Neural cell (in vitro differentiated cells): ENCODE data around the gene NUP210. TPM values are rescaled to one million over a fixed set of nuclear protein-coding genes. Genes with fewer than 3 reads are reported as not detected.

Source experiments
- H2AFZ ChIP-seq: fragments of 200-600, 300-800 bp; sonication (generic), shearing (Covaris generic); 2 replicates; pipeline ENCODE4 v1.6.0; 2014; ENCODE audit warnings: low read depth, mild to moderate bottlenecking, antibody characterized with exemption, low read length, moderate library complexity
- H3F3A ChIP-seq: fragments of 200-600 bp; shearing (Covaris generic); 2 replicates; pipeline ENCODE4 v1.6.1; 2016; ENCODE audit warnings: mild to moderate bottlenecking, moderate library complexity, mixed read lengths, antibody characterized with exemption, low read length; ENCODE audit not compliant: insufficient read depth, poor library complexity, severe bottlenecking
- H3K27ac ChIP-seq: fragments of 200-600, 300-800 bp; sonication (generic), shearing (Covaris generic); 2 replicates; pipeline ENCODE4 v1.5.1; 2014; ENCODE audit warnings: mild to moderate bottlenecking, low read length, moderate library complexity
- H3K27me3 ChIP-seq: fragments of 300-800, 200-600 bp; sonication (generic), shearing (Covaris generic); 2 replicates; pipeline ENCODE4 v1.6.0; 2014; ENCODE audit warnings: mild to moderate bottlenecking, low read depth, low read length, moderate library complexity; ENCODE audit not compliant: insufficient read depth
- H3K36me3 ChIP-seq: fragments of 300-800, 200-600 bp; sonication (generic), shearing (Covaris generic); 2 replicates; pipeline ENCODE4 v1.5.1; 2014; ENCODE audit warnings: mild to moderate bottlenecking, antibody characterized with exemption, low read length, moderate library complexity; ENCODE audit not compliant: insufficient read depth
- H3K4me2 ChIP-seq: fragments of 300-800, 200-600 bp; sonication (generic), shearing (Covaris generic); 2 replicates; pipeline ENCODE4 v1.6.0; 2014; ENCODE audit warnings: mild to moderate bottlenecking, low read length
- H3K4me3 ChIP-seq: fragments of 300-800, 200-600 bp; sonication (generic), shearing (Covaris generic); 2 replicates; pipeline ENCODE4 v1.5.1; 2014; ENCODE audit warnings: mild to moderate bottlenecking, low read length, moderate library complexity
- H3K79me2 ChIP-seq: fragments of 200-600 bp; shearing (Covaris generic); replicated peaks from 2 replicates; pipeline ENCODE4 v1.6.0; 2014; ENCODE audit warnings: mild to moderate bottlenecking, low read length, moderate library complexity; ENCODE audit not compliant: insufficient read depth
- H3K9ac ChIP-seq: fragments of 300-800, 200-600 bp; sonication (generic), shearing (Covaris generic); 2 replicates; pipeline ENCODE4 v1.6.1; 2016; ENCODE audit warnings: mild to moderate bottlenecking, low read length, mixed read lengths
- H3K9me2 ChIP-seq: fragments of 200-600 bp; shearing (Covaris generic); 2 replicates; pipeline ENCODE4 v1.6.1; 2016; ENCODE audit warnings: mild to moderate bottlenecking, low read length, mixed read lengths; ENCODE audit not compliant: insufficient read depth
- H3K9me3 ChIP-seq: fragments of 200-600, 300-800 bp; sonication (generic), shearing (Covaris generic); 2 replicates; pipeline ENCODE4 v1.6.1; 2016; ENCODE audit warnings: mild to moderate bottlenecking, mixed run types, low read length, moderate library complexity, mixed read lengths
- H4K20me1 ChIP-seq: fragments of 200-600 bp; shearing (Covaris generic); 2 replicates; pipeline ENCODE4 v1.6.1; 2016; ENCODE audit warnings: mild to moderate bottlenecking, mixed run types; ENCODE audit not compliant: insufficient read depth
- CTCF ChIP-seq: fragments of 450-650 bp; IDR thresholded peaks from 2 replicates; pipeline ENCODE4 v1.5.1; 2014; ENCODE audit warnings: antibody characterized with exemption, mild to moderate bottlenecking, moderate library complexity; ENCODE audit not compliant: poor library complexity, severe bottlenecking
- EP300 ChIP-seq: fragments of 450-650 bp; conservative IDR thresholded peaks from 2 replicates; pipeline ENCODE4 v1.6.1; 2014; ENCODE audit warnings: antibody characterized with exemption, mild to moderate bottlenecking, moderate library complexity; ENCODE audit not compliant: poor library complexity, severe bottlenecking
- EZH2 ChIP-seq: fragments of 200-600, 300-800 bp; shearing (Covaris generic), sonication (generic); IDR thresholded peaks from 2 replicates; pipeline ENCODE4 v1.6.1; 2014; ENCODE audit warnings: antibody characterized with exemption, low read length, borderline replicate concordance, mild to moderate bottlenecking; ENCODE audit not compliant: insufficient read depth, poor library complexity, severe bottlenecking
- MXI1 ChIP-seq: fragments of 450-650 bp; conservative IDR thresholded peaks from 2 replicates; pipeline ENCODE4 v1.6.1; 2014; ENCODE audit warnings: antibody characterized with exemption, mild to moderate bottlenecking; ENCODE audit not compliant: poor library complexity, severe bottlenecking
- POLR2AphosphoS5 ChIP-seq: IDR thresholded peaks from 2 replicates; pipeline ENCODE4 v1.6.1; 2012
- RAD21 ChIP-seq: fragments of 450-650 bp; conservative IDR thresholded peaks from 2 replicates; pipeline ENCODE4 v1.6.1; 2014; ENCODE audit warnings: antibody characterized with exemption, mild to moderate bottlenecking, moderate library complexity
- REST ChIP-seq: IDR thresholded peaks from 2 replicates; pipeline ENCODE4 v1.6.1; 2012; ENCODE audit warnings: borderline replicate concordance
- SMC3 ChIP-seq: fragments of 450-650 bp; conservative IDR thresholded peaks from 2 replicates; pipeline ENCODE4 v1.6.1; 2014; ENCODE audit warnings: antibody characterized with exemption, mild to moderate bottlenecking, moderate library complexity; ENCODE audit not compliant: poor library complexity
- TAF1 ChIP-seq: IDR thresholded peaks from 2 replicates; pipeline ENCODE4 v1.6.1; 2012; ENCODE audit warnings: low read depth
- polyA plus RNA-seq: library from polyadenylated mRNA; depleted of rRNA; stranded (reverse); fragments of >200 nt; gene quantifications from 2 replicates; pipeline ENCODE4 v1.2.3, GENCODE V29; 2014

The NUP210 gene
- polyA plus RNA-seq, 1 donor from 2014 or later: 8.2 TPM

DNA sequence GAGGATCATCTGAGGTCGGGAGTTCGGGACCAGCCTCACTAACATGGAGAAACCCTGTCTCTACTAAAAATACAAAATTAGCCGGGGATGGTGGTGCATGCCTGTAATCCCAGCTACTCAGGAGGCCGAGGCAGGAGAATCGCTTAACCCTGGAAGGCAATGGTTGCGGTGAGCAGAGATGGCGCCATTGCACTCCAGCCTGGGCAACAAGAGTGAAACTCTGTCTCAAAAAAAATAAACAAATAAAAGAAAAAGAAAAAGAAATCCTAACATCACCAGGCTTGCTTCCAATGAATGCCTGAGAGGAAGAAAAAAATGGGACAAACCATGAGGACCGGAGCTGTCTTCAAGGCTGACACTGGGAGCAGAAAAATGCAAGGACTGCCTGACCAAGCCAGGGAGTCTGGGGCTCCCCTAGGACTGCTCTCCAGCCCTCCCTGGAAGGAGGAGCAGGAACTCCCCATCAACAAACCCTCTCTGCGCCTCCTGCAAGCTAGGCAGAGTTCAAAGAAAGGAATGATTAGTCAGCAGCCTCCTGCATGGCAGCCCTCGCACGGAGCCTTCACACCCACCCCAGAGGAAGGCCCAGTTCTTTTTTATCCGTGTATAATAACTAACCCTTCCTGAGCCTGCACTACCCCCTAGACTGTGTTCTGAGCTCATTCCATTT is 55.4 kb downstream of the NUP210 start:
- TF ChIP-seq EP300 (no peak), TAF1 (no peak), MXI1 (no peak), EZH2 (no peak), CTCF (no peak), POLR2AphosphoS5 (no peak), RAD21 (no peak), REST (no peak), SMC3 (no peak)
- Histone ChIP-seq H3K9me2 (no peaks in the 10 kb centered on the region), H3K79me2 (no peaks in the 10 kb centered on the region), H4K20me1 (no peaks in the 10 kb centered on the region), H3K9ac (no peak overlapping the region), H3K27ac (no peak overlapping the region), H3F3A (no peaks in the 10 kb centered on the region), H3K4me2 (no peak overlapping the region), H3K4me3 (no peak overlapping the region), H3K27me3 (no peaks in the 10 kb centered on the region), H3K36me3 (peaks cover 10% of the 10 kb centered on the region), H2AFZ (no peak overlapping the region), H3K9me3 (no peaks in the 10 kb centered on the region)

GRCh38 chr3:13362551-13362950 is 57.6 kb downstream of the NUP210 start:
- H3K27me3 ChIP-seq: no peaks in the 10 kb centered on the region

More at GRCh38 chr3:13362551-13362950, 57.6 kb downstream of the NUP210 start:
- no peaks in the 10 kb centered on the region for H3K9me2 ChIP-seq
- no peak overlapping the region for H3K9ac ChIP-seq
- H3K36me3 ChIP-seq: no peaks in the 10 kb centered on the region
- no peaks in the 10 kb centered on the region for H4K20me1 ChIP-seq
- H3K79me2 ChIP-seq: no peaks in the 10 kb centered on the region
- H3K4me3 ChIP-seq: no peak overlapping the region
- H3K4me2 ChIP-seq: no peak overlapping the region
- no peak overlapping the region for H3K27ac ChIP-seq
- no peaks in the 10 kb centered on the region for H3K9me3 ChIP-seq
- no peak for TF ChIP-seq CTCF
- no peak for TF ChIP-seq TAF1
- TF ChIP-seq POLR2AphosphoS5: no peak
- no peak for TF ChIP-seq RAD21
- no peak for TF ChIP-seq SMC3
- TF ChIP-seq EZH2: no peak
- TF ChIP-seq EP300: no peak
- no peak for TF ChIP-seq REST
- no peak for TF ChIP-seq MXI1
- no peak overlapping the region for H2AFZ ChIP-seq
- H3F3A ChIP-seq: no peaks in the 10 kb centered on the region
